ENCODE measurements around the gene MED13L. TPM values are rescaled to one million over a fixed set of nuclear protein-coding genes. Genes with fewer than 3 reads are reported as not detected.

MED13L gene
- total RNA-seq, 1 donor, result 180 TPM

GRCh38 chr12:116064493-116064892, 213.0 kb downstream of the MED13L start:
- no peak for TF ChIP-seq CTCF (IDR thresholded peaks at IDR 0.05; ENCODE audit: insufficient read depth, low read length)
- no peak overlapping the region for H3K4me3 ChIP-seq (ENCODE audit: low read depth, low read length)
- no peak for DNase-seq (ENCODE audit: low read depth)

DNA sequence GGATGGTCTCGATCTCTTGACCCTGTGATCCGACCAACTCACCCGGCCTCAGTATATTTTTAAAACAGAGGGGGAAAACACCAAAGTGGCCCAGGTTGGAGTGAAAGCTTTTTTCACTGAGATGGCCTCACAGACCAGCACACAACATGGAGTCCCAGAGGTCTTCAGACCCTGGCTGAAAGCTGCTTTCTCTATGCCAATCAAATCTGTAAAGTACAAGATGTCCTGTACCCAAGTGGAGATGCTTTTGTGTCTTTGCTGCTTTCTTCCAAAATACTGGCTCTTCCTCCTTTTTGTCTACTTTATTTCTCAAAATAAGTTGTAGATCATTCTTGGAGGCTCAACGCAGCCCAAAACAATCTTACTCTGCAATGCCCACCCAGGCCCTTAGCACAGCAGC, 214.8 kb downstream of the MED13L start:
- no peak for DNase-seq (ENCODE audit: low read depth)
- no peak for TF ChIP-seq CTCF (IDR thresholded peaks at IDR 0.05; ENCODE audit: insufficient read depth, low read length)
- no peak overlapping the region for H3K4me3 ChIP-seq (ENCODE audit: low read depth, low read length)

DNA sequence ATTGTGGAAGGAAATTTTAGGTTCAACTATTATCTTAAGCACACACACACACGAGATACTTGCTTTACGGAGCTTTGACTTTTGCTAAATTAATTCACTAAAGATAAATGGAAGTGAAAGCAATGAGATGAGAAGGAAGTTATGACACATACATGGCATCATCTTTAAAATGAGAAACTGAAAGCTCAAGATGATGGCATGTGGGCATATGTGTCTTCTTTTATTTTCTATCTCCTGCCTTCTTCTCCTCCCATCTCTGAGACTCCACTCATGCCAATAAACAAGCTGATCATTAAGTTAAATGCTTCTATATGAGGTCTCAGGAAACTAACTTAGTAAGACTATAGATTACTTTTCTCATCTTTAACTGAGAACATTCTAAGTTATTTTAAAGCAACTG, 216.7 kb downstream of the MED13L start:
- no peak for DNase-seq (ENCODE audit: low read depth)
- TF ChIP-seq CTCF (IDR thresholded peaks at IDR 0.05; ENCODE audit: insufficient read depth, low read length), result no peak
- no peak overlapping the region for H3K4me3 ChIP-seq (ENCODE audit: low read depth, low read length)

DNA sequence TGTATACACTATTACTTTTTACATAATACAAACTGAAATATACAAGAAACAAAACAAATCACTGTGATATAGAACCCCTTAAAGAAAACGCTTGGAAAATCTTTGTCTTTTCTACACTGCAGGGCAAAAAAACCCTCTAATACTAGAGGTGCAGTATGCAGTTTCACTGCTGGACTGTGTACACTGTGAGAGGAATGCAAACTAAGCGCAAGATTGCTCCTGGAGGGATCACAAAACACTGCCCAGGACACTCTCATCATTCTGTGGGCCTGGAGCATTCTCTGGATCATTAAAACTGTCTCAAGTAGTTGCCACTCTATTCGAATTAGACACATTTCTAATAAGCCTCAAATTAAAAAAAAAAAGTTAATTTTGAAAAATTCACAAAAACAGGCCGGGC, 217.6 kb downstream of the MED13L start:
- DNase-seq (ENCODE audit: low read depth), result no peak
- H3K4me3 ChIP-seq (ENCODE audit: low read depth, low read length), result no peak overlapping the region
- TF ChIP-seq CTCF (IDR thresholded peaks at IDR 0.05; ENCODE audit: insufficient read depth, low read length), result no peak

- TF ChIP-seq CTCF (IDR thresholded peaks at IDR 0.05; ENCODE audit: insufficient read depth, low read length), result no peak
- no peak overlapping the region for H3K4me3 ChIP-seq (ENCODE audit: low read depth, low read length)
- no peak for DNase-seq (ENCODE audit: low read depth)
Observed at GRCh38 chr12:116058574-116058973, 218.9 kb downstream of the MED13L start.

DNA sequence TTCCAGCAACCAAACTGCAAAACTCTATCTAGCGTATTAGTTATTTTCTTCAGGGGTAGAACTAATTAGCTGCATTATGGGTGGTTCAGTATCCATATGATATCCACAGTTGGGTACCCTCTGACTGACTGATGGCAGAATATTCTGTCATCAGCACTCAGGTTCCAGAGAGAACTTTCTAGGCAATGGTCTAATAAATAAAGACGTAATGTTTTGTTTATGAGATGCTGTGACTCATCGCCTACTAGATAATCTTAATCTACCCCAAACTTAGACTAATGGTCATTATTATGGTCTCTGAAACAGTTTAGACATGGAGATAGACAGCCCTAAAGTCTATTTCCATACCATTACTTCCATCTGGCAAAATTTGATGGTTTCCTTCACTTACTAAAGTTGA, 220.1 kb downstream of the MED13L start:
- DNase-seq (ENCODE audit: low read depth), result no peak
- no peak overlapping the region for H3K4me3 ChIP-seq (ENCODE audit: low read depth, low read length)
- no peak for TF ChIP-seq CTCF (IDR thresholded peaks at IDR 0.05; ENCODE audit: insufficient read depth, low read length)

GRCh38 chr12:116055895-116056607, 221.4 kb downstream of the MED13L start:
- DNase-seq (ENCODE audit: low read depth), result no peak
- H3K4me3 ChIP-seq (ENCODE audit: low read depth, low read length), result no peak overlapping the region
- TF ChIP-seq CTCF (IDR thresholded peaks at IDR 0.05; ENCODE audit: insufficient read depth, low read length), result no peak

Measured in fibroblast of the aortic adventitia (primary cell).